ENCODE results near the gene RRAS. TPM values are rescaled to one million over a fixed set of nuclear protein-coding genes. Genes with fewer than 3 reads are reported as not detected.

Gene RRAS
- polyA plus RNA-seq, 2 donors = 45.1 to 46.0 TPM

DNA sequence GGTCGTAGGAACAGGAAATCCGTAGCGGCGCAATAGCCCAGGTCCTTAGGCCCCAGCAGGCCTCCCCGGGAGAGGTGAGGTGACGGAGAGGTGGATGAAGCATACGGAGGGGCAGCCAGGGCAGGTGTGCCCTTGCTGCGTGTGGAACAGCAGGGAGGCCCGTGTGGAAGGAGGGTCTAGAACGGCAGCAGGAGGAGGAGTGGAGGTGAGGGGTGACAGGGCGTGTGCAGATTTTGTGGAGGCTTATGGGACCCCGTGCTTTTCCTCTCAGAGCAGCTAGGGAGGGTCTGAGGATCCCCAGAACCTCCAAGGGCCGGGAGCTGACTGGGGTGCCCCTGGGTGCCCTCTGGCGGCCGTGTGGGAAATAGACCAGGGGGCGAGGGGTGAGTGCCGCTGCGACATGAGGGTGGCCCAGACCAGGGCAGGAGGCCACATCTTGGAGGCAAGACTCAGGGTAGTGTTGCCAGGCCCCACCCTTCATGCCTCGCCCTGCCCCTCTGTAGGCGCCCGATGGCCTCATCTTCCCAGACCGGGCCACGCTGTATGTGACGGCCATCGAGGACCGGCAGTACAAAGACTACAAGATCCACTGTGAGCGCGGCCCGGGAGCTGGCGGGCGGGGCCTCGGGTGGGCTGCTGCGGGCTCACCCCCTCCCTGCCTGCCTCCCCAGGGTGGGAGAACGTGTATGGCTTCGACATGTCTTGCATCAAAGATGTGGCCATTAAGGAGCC, 44.5 kb upstream of the RRAS start:
- Histone ChIP-seq H3K4me3 (ENCODE audit: low read depth in 1 of 2, low read length in 2 of 2) (no peak overlapping the region), H3K27me3 (ENCODE audit: control insufficient read depth in 1 of 2, insufficient read depth in 2 of 2, low read length in 2 of 2) (no peaks in the 10 kb centered on the region), H3K9me3 (ENCODE audit: control insufficient read depth in 2 of 2, insufficient read depth in 1 of 2, low read depth in 1 of 2, low read length in 1 of 2) (no peaks in the 10 kb centered on the region), H3K27ac (ENCODE audit: low read depth in 2 of 2, low read length in 1 of 2) (no peak overlapping the region), H3K4me1 (ENCODE audit: control insufficient read depth in 2 of 2, insufficient read depth in 2 of 2, low read length in 1 of 2) (peaks cover 1 to 9% of the 10 kb centered on the region in 2 donors), H3K36me3 (ENCODE audit: control insufficient read depth in 2 of 2, insufficient read depth in 2 of 2, low read length in 1 of 2) (peaks cover 14 to 48% of the 10 kb centered on the region in 2 donors)
- WGBS, 2 donors = 78 to 83% methylated on average over 35 of the region's 35 CpGs

DNA sequence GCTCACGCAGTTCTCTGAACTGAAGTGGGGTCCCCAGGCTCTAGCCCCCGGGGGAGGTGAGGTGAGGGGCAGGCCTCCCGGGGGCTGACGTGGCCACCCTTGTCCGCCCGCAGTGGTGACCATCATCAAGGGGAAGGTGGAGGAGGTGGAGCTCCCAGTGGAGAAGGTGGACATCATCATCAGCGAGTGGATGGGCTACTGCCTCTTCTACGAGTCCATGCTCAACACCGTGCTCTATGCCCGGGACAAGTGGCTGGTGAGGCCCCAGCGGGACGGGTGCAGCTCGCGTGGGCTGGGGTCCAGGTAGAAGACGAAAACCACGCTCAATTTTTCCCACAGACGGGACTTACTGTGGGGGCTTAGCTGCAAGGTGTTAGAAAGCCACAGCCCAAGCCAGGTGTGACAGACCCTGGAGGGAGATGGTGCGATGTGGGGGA, 43.9 kb upstream of the RRAS start:
- Histone ChIP-seq H3K4me1 (ENCODE audit: control insufficient read depth in 2 of 2, insufficient read depth in 2 of 2, low read length in 1 of 2) (peaks cover 2 to 13% of the 10 kb centered on the region in 2 donors), H3K27me3 (ENCODE audit: control insufficient read depth in 1 of 2, insufficient read depth in 2 of 2, low read length in 2 of 2) (no peaks in the 10 kb centered on the region), H3K36me3 (ENCODE audit: control insufficient read depth in 2 of 2, insufficient read depth in 2 of 2, low read length in 1 of 2) (peaks cover 14 to 48% of the 10 kb centered on the region in 2 donors), H3K9me3 (ENCODE audit: control insufficient read depth in 2 of 2, insufficient read depth in 1 of 2, low read depth in 1 of 2, low read length in 1 of 2) (no peaks in the 10 kb centered on the region), H3K4me3 (ENCODE audit: low read depth in 1 of 2, low read length in 2 of 2) (no peak overlapping the region), H3K27ac (ENCODE audit: low read depth in 2 of 2, low read length in 1 of 2) (no peak overlapping the region)
- 92 to 94% methylated on average over 18 of the region's 18 CpGs for WGBS, 2 donors

DNA sequence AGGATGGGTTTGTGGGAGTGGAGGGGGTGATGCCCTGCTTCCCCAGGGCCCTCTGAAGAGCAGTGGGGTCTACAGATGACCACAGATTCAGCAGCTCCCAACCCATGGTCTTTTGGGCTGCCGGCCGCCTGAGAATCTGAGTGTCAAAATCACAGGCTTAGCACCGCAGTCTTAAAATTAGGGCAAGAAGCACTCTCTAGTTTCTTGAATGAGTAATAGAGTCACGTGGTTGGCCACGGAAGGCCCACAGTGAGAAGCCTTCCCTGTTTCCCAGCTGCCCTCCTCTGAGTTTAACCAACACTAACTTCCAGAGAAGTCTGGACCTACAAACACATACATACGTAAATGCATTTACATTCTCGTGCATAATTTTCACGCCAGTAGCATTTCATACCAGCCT, 42.3 kb upstream of the RRAS start:
- Histone ChIP-seq H3K27me3 (ENCODE audit: control insufficient read depth in 1 of 2, insufficient read depth in 2 of 2, low read length in 2 of 2) (no peaks in the 10 kb centered on the region), H3K9me3 (ENCODE audit: control insufficient read depth in 2 of 2, insufficient read depth in 1 of 2, low read depth in 1 of 2, low read length in 1 of 2) (no peaks in the 10 kb centered on the region), H3K27ac (ENCODE audit: low read depth in 2 of 2, low read length in 1 of 2) (no peak overlapping the region), H3K4me1 (ENCODE audit: control insufficient read depth in 2 of 2, insufficient read depth in 2 of 2, low read length in 1 of 2) (peaks cover 2 to 13% of the 10 kb centered on the region in 2 donors), H3K36me3 (ENCODE audit: control insufficient read depth in 2 of 2, insufficient read depth in 2 of 2, low read length in 1 of 2) (peaks cover 14 to 41% of the 10 kb centered on the region in 2 donors), H3K4me3 (ENCODE audit: low read depth in 1 of 2, low read length in 2 of 2) (no peak overlapping the region)
- WGBS, 2 donors = 88 to 94% methylated on average over 8 of the region's 8 CpGs

DNA sequence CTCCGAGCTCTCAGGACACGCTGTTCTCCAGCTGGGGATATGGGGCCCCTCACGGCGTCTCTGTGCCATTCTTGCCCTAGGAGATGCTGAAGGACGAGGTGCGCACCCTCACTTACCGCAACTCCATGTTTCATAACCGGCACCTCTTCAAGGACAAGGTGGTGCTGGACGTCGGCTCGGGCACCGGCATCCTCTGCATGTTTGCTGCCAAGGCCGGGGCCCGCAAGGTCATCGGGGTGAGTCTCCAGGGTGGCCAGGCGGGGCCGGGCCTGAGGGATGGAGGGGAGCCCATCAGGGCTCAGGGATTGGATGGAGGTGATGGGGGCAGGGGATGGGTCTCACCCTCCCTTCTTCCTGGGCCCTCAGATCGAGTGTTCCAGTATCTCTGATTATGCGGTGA, 41.9 kb upstream of the RRAS start:
- Histone ChIP-seq H3K4me1 (ENCODE audit: control insufficient read depth in 2 of 2, insufficient read depth in 2 of 2, low read length in 1 of 2) (peaks cover 2 to 13% of the 10 kb centered on the region in 2 donors), H3K27ac (ENCODE audit: low read depth in 2 of 2, low read length in 1 of 2) (no peak overlapping the region), H3K36me3 (ENCODE audit: control insufficient read depth in 2 of 2, insufficient read depth in 2 of 2, low read length in 1 of 2) (peaks cover 12 to 37% of the 10 kb centered on the region in 2 donors), H3K27me3 (ENCODE audit: control insufficient read depth in 1 of 2, insufficient read depth in 2 of 2, low read length in 2 of 2) (no peaks in the 10 kb centered on the region), H3K9me3 (ENCODE audit: control insufficient read depth in 2 of 2, insufficient read depth in 1 of 2, low read depth in 1 of 2, low read length in 1 of 2) (no peaks in the 10 kb centered on the region), H3K4me3 (ENCODE audit: low read depth in 1 of 2, low read length in 2 of 2) (no peak overlapping the region)
- 89 to 92% methylated on average over 19 of the region's 19 CpGs for WGBS, 2 donors

DNA sequence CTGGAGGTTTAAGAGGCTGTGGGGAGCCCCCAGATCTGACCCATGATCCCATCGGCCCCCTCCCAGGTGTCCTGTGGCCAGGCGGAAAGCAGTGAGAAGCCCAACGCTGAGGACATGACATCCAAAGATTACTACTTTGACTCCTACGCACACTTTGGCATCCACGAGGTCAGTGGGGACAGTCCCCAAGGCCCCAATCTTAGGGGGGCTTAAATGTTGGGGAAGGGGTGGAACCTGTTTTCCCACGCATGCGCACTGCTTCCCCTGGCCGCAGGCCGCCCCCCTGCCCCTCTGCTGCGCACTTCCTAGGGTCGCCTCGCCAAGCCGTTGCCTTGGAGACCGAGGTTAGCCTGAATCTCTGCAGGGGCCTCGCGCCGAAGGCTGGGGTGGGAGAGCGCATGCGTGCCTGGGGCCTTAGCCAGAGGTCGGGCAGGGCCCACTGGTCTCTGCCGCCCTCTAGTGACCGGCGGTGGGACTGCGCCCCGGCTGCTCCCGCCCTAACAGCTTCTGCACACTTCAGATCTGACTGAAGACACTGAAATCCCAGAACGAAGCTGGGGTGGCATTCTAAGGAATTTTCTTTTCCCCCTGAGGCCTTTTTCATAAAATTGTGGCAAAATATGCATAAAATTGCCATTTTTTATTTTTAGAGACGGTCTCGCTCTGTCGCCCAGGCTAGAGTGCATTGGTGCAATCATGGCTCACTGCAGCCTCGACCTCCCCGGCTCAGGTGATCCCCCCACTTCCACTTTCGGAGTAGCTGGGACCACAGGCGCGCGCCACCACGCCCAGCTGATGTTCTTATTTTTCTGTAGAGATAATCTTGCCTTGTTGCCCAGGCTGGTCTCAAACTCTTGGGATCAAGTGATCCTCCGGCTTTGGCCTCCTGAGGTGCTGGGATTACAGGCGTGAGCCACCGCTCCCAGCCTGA, 40.7 kb upstream of the RRAS start:
- Histone ChIP-seq H3K9me3 (ENCODE audit: control insufficient read depth in 2 of 2, insufficient read depth in 1 of 2, low read depth in 1 of 2, low read length in 1 of 2) (no peaks in the 10 kb centered on the region), H3K27ac (ENCODE audit: low read depth in 2 of 2, low read length in 1 of 2) (peak overlapping the region; percentile 36 to 43), H3K4me3 (ENCODE audit: low read depth in 1 of 2, low read length in 2 of 2) (peak overlapping the region in 1 of 2 donors; percentile 15), H3K36me3 (ENCODE audit: control insufficient read depth in 2 of 2, insufficient read depth in 2 of 2, low read length in 1 of 2) (peaks cover 11 to 28% of the 10 kb centered on the region in 2 donors), H3K4me1 (ENCODE audit: control insufficient read depth in 2 of 2, insufficient read depth in 2 of 2, low read length in 1 of 2) (peaks cover 2 to 16% of the 10 kb centered on the region in 2 donors), H3K27me3 (ENCODE audit: control insufficient read depth in 1 of 2, insufficient read depth in 2 of 2, low read length in 2 of 2) (no peaks in the 10 kb centered on the region)
- 32% methylated on average over 40 of the region's 40 CpGs for WGBS, 2 donors

DNA sequence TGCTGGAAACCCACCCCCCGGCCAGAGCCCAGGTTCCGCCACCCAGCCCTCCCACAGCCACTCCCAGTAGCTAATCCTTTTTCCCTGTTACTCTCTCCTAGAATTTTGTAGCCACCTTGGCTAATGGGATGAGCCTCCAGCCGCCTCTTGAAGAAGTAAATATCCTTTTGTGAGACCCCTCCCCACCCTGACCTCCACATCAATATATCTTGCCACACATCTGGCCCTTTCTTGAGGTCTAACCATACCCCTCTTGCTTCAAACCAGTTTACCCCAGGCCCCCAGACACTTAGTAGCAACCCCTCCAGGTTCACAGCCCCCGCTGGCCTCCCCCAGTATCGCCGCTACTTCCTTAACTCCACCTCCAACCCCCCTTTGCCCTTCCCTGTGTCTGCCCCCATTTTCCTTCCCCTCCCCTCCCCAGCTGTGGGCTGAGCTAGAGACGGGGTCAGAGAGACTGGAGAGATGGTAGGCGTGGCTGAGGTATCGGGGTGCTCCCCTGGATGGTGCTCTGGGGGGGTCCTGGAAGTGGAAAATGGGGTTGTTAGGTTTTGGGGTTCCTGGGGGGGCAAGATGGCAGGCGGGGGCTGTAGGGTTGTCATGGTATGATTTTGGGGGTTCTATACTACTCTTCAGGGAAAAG, 39.9 kb upstream of the RRAS start:
- Histone ChIP-seq H3K9me3 (ENCODE audit: control insufficient read depth in 2 of 2, insufficient read depth in 1 of 2, low read depth in 1 of 2, low read length in 1 of 2) (no peaks in the 10 kb centered on the region), H3K4me3 (ENCODE audit: low read depth in 1 of 2, low read length in 2 of 2) (no peak overlapping the region), H3K36me3 (ENCODE audit: control insufficient read depth in 2 of 2, insufficient read depth in 2 of 2, low read length in 1 of 2) (peaks cover 6 to 22% of the 10 kb centered on the region in 2 donors), H3K27me3 (ENCODE audit: control insufficient read depth in 1 of 2, insufficient read depth in 2 of 2, low read length in 2 of 2) (no peaks in the 10 kb centered on the region), H3K27ac (ENCODE audit: low read depth in 2 of 2, low read length in 1 of 2) (peak overlapping the region in 1 of 2 donors; percentile 36), H3K4me1 (ENCODE audit: control insufficient read depth in 2 of 2, insufficient read depth in 2 of 2, low read length in 1 of 2) (peaks cover 2 to 16% of the 10 kb centered on the region in 2 donors)
- 57 to 58% methylated on average over 10 of the region's 10 CpGs for WGBS, 2 donors

DNA sequence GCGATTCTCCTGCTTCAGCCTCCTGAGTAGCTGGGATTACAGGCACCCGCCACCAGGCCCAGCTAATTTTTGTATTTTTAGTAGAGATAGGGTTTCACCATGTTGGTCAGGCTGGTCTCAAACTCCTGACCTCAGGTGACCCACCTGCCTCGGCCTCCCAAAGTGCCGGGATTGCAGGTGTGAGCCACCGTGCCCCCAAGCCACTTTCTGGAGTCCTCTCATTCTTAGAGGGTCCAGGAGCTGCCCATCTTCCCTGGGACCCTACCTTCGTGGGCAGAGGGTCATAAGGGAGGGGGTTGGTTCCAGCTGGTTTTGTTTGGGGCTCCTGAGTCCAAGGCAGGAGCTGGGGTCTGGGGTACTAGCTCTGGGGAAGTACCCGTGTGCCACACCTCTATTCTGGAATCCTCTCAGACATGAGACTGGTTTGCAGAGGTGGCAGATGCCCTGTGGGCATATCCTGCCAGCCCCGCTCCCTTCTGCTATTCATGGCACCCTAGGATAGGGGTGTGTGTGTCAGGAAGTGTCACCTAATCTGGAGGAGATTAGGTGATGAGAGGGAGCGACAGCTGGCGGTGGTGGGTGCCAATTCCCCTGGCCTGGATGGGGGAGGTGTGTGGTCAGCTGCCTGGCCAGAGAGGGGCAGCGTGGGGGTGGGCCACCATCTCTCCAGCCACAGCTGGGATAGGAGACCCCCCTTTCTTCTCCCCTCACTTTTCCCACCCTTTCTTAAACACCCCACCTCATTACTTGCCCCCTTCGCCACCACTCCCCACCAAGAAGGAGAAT, 39.2 kb upstream of the RRAS start:
- peaks cover 2 to 16% of the 10 kb centered on the region in 2 donors for H3K4me1 ChIP-seq (ENCODE audit: control insufficient read depth in 2 of 2, insufficient read depth in 2 of 2, low read length in 1 of 2)
- H3K27ac ChIP-seq (ENCODE audit: low read depth in 2 of 2, low read length in 1 of 2) = peak overlapping the region; percentile 27 to 29
- H3K27me3 ChIP-seq (ENCODE audit: control insufficient read depth in 1 of 2, insufficient read depth in 2 of 2, low read length in 2 of 2) = no peaks in the 10 kb centered on the region
- peaks cover 4 to 15% of the 10 kb centered on the region in 2 donors for H3K36me3 ChIP-seq (ENCODE audit: control insufficient read depth in 2 of 2, insufficient read depth in 2 of 2, low read length in 1 of 2)
- no peaks in the 10 kb centered on the region for H3K9me3 ChIP-seq (ENCODE audit: control insufficient read depth in 2 of 2, insufficient read depth in 1 of 2, low read depth in 1 of 2, low read length in 1 of 2)
- 48 to 49% methylated on average over 12 of the region's 12 CpGs for WGBS, 2 donors
- no peak overlapping the region for H3K4me3 ChIP-seq (ENCODE audit: low read depth in 1 of 2, low read length in 2 of 2)

DNA sequence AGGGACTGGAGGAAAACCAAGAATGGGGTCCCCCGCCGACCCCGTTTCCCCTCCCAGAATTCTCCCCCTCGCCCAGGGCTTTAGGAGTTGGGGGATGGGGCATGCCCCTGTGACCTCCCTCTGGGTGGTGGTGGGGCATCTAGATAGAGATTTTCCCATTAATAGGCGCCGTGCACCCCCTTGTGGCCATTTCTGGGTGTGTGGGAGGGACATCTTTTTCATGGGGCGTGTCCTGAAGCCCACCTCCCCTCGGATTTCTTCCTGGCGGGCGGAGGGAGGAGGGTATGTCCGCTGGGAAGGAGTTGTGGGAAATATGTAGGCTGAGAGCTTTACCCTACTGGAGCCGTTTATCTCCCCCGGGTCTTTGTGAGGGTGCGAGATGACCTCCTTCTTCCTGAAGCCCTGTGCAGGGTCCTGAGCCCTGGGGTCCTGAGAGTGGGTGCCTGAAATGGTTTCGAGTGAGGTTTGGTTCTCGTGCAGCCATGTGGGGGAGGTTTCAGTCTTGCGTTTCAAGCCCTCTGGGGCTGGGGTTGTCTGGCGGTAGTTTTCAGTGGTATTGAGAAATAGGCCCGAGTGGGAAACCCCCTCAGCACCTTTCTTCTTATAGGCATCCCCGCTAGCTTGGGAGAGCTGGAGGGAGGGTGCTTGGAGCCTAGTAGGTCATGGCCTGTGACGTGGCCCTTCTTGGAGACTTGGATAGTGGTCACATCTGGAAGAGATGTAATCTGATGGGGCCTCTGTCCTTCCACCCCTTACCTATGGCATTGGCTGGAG, 38.1 kb upstream of the RRAS start:
- 2 to 4% methylated on average over 21 of the region's 21 CpGs for WGBS, 2 donors
- H3K27me3 ChIP-seq (ENCODE audit: control insufficient read depth in 1 of 2, insufficient read depth in 2 of 2, low read length in 2 of 2) = no peaks in the 10 kb centered on the region
- peak overlapping the region; percentile 91 to 92 for H3K27ac ChIP-seq (ENCODE audit: low read depth in 2 of 2, low read length in 1 of 2)
- H3K4me1 ChIP-seq (ENCODE audit: control insufficient read depth in 2 of 2, insufficient read depth in 2 of 2, low read length in 1 of 2) = peaks cover 2 to 16% of the 10 kb centered on the region in 2 donors
- H3K4me3 ChIP-seq (ENCODE audit: low read depth in 1 of 2, low read length in 2 of 2) = peak overlapping the region; percentile 79 to 96
- no peaks in the 10 kb centered on the region for H3K9me3 ChIP-seq (ENCODE audit: control insufficient read depth in 2 of 2, insufficient read depth in 1 of 2, low read depth in 1 of 2, low read length in 1 of 2)
- peaks cover 4 to 9% of the 10 kb centered on the region in 2 donors for H3K36me3 ChIP-seq (ENCODE audit: control insufficient read depth in 2 of 2, insufficient read depth in 2 of 2, low read length in 1 of 2)

Measured in esophagus (tissue), 2 donors.